NB4 (cell line): ENCODE measurements around the gene SLC25A3.
"Not testable (repeated sequence)": the region's sequence is repeated elsewhere in the genome, so short reads cannot be mapped to it uniquely, and the experiment has no call there.

Experiments
- DNase-seq: peaks from one replicate; pipeline ENCODE4 v3.0.0; 2010; ENCODE audit warnings: low read depth
- H3K4me3 ChIP-seq: one replicate; pipeline ENCODE4 v1.5.1; 2011; ENCODE audit warnings: mild to moderate bottlenecking, low read depth, low read length, moderate library complexity
- MYC ChIP-seq: IDR thresholded peaks from 2 replicates; pipeline ENCODE4 v1.6.1; 2011; ENCODE audit warnings: low read depth, low read length
- POLR2A ChIP-seq: IDR thresholded peaks from 2 replicates; pipeline ENCODE4 v1.6.1; 2011; ENCODE audit warnings: mild to moderate bottlenecking; ENCODE audit not compliant: insufficient read length; ENCODE audit errors: extremely low read depth
- TF ChIP-seq, protein P1 (sequence below): IDR thresholded peaks from 2 replicates; pipeline ENCODE4 v1.6.1; 2011; ENCODE audit warnings: low read depth, low read length
- TF ChIP-seq, protein P2 (sequence below): IDR thresholded peaks from one replicate; pipeline ENCODE4 v1.5.1; 2012; ENCODE audit warnings: low read depth, low read length

SLC25A3 gene

DNA sequence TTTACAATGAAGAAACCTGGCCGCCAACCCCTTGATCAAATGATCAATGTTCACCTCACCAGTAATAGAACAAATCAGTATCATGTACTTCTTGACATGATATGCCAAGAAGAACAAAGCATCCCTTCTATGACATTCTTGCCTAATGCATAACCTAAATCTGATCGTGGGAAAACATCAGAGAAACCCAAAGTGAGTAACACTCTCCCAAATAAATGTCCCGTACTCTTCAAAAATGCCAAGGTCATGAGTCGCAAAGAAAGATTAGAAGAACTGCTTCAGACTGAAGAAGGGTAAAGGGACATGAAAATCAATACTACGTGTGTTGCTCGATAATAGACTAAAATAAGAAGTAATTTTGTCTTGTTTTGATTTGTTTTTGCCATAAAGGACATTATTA, 11.4 kb upstream of the SLC25A3 start:
- H3K4me3 ChIP-seq, result no peak overlapping the region
- DNase-seq, result no peak
- TF ChIP-seq, protein P1, sequence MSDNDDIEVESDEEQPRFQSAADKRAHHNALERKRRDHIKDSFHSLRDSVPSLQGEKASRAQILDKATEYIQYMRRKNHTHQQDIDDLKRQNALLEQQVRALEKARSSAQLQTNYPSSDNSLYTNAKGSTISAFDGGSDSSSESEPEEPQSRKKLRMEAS, result no peak
- TF ChIP-seq POLR2A, result no peak

DNA sequence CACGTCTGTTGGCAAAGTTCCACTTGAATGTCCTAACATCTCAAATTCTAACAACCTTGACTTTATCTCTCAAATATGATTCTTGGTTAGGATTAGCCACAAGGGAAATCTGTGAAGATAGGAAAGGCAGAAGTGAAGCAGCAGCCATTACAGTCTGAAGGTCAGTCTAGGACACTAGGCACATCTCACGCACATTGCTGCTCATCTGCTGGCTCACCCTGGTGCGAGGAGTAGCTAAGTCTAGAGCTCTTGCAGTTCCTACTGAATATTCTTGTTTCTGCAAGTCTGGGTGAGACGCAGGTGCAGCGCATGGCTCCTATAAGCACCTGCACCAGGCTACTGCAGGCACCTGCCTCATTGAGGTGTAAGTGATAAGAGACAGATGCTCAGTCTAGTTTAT, 6.4 kb upstream of the SLC25A3 start:
- DNase-seq, result no peak
- H3K4me3 ChIP-seq, result no peak overlapping the region
- TF ChIP-seq, protein P2, sequence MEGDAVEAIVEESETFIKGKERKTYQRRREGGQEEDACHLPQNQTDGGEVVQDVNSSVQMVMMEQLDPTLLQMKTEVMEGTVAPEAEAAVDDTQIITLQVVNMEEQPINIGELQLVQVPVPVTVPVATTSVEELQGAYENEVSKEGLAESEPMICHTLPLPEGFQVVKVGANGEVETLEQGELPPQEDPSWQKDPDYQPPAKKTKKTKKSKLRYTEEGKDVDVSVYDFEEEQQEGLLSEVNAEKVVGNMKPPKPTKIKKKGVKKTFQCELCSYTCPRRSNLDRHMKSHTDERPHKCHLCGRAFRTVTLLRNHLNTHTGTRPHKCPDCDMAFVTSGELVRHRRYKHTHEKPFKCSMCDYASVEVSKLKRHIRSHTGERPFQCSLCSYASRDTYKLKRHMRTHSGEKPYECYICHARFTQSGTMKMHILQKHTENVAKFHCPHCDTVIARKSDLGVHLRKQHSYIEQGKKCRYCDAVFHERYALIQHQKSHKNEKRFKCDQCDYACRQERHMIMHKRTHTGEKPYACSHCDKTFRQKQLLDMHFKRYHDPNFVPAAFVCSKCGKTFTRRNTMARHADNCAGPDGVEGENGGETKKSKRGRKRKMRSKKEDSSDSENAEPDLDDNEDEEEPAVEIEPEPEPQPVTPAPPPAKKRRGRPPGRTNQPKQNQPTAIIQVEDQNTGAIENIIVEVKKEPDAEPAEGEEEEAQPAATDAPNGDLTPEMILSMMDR, result no peak
- TF ChIP-seq, protein P1, result no peak

DNA sequence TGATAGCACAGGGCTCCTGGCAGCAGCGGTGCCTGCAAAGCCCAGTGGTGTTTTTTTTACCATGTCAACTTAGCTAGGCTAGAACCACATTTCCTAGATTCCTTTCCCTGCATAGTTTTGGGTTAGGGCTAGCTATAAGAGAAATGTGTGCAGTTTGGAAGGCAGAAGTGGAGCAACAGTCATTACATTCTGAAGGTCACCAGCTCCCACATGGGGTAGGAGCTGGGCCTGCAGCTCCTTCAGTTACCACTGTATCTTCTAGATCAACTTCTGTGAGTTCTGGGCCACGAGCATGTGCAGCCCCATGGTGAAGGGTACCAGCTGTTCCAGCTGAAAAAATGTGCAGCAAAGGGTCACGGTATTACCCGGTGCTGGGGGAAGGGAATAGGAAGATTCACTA, 2.3 kb upstream of the SLC25A3 start:
- TF ChIP-seq, protein P2, result peak; percentile 14
- TF ChIP-seq MYC (no peak), POLR2A (no peak)
- TF ChIP-seq, protein P1, result peak; percentile 39; the same call in 1 of the 2 replicates
- DNase-seq, result peak; percentile 58
- H3K4me3 ChIP-seq, result no peak overlapping the region

DNA sequence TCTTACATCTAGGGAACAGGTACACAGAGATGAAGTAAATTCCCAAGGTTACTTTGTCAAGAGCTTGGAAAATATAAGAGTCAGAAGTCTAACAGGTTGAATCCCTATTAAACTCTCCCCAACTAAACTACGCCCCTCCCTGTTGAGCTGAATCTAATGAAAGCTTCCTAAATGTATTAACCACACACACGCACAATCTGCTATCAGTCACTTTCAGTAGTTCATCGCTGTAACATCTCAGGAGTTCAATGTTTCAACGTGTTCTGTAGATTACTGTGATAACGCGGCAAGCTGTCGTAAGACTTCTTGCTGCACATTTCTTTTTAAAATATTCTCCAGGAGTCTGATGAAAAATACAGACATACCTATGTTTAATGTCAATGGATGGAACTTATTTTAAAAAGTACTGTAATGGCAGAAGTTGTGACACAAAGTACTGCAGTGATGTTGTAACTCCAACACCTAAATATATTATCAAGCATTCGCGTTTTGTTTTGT, 612 bp upstream of the SLC25A3 start:
- DNase-seq, result peak; percentile 48
- TF ChIP-seq MYC (no peak), POLR2A (no peak)
- TF ChIP-seq, protein P2, result no peak
- TF ChIP-seq, protein P1, result no peak
- H3K4me3 ChIP-seq, result peak overlapping the region; percentile 62

DNA sequence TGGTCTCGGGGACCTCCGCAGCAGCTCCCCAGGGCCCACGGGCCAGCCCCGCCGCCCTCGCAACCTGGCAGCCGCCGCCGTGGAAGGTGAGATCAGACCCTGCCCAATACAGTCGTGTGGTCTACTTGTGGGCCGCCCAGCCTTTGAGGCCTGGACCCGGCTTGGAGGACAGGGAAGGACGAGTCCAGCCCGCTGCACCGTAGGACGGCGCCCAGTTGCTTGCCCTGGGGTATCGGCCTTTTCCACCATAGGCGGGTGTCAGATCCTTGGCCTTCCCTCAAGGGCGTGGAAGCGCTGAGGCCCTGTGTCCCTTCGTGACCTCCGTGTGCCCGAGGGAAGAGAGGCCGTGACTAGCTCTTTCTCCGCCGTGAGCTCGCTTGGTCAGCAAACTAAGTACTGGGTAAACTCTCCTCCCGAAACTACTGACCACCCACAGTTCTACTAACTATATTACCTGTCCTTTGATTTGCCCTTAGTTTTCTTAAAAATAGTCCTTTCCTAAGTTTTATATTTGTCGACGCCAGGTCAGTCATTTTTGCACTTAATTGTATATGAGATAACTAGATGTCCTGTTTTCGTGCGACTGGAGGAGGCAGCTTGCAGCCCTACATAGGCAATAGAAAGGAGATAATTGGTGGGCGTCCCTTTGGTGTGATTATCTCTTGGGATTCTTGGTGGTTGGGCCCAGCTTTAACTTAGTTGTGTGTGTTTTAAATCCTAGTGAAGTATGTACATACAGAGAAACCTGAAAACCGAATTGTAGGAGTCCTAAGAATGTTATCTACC, 757 bp downstream of the SLC25A3 start:
- peak overlapping the region; percentile 96 for H3K4me3 ChIP-seq
- TF ChIP-seq, protein P2, result no peak
- TF ChIP-seq MYC, result no peak
- TF ChIP-seq, protein P1, result no peak
- TF ChIP-seq POLR2A, result no peak
- DNase-seq, result peak; percentile 47

DNA sequence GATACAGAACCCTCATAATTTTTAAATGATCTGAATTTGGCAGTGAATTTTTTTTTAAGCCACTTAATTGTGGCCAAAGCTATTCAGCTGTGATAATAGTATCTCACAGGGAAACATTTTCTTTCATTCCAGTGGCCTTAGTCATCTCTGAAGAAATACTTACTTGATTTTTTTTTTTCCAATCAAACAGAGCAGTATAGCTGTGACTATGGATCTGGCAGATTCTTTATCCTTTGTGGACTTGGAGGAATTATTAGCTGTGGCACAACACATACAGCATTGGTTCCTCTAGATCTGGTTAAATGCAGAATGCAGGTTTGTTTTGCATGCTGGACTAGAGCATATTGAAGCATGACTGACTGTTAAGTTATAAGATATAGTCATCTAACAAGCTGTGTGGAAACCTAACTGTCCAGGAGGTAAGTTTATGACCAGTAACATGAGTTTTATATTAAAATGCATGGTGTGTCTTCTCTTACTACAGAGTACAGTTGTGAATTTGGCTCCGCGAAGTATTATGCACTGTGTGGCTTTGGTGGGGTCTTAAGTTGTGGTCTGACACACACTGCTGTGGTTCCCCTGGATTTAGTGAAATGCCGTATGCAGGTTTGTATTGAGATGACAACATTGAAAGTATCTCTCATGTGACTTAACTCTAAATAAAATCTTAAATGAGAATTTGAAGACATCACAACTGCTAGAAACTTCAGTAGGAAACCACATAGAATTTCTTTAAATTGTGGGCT, 1.9 kb downstream of the SLC25A3 start:
- peak; percentile 32 for DNase-seq
- H3K4me3 ChIP-seq, result peak overlapping the region; percentile 96
- TF ChIP-seq, protein P1, result no peak
- TF ChIP-seq, protein P2, result no peak
- TF ChIP-seq MYC (no peak), POLR2A (no peak)

DNA sequence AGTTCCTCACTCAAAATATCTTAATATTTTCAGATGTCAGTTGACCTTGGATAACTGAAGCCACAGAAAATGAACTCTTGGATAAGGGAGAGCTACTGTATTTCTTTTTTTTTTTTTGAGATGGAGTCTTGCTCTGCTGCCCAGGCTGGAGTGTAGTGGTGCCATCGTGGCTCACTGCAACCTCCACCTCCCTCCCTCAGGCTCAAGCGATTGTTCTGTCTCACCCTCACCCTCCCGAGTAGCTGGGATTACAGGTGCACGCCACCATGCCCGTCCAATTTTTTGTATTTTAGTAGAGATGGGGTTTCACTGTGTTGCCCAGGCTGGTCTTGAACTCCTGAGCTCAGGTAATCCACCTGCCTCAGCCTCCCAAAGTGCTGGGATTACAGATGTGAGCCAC, 3.8 kb downstream of the SLC25A3 start:
- peak overlapping the region; percentile 96 for H3K4me3 ChIP-seq

More for the DNA sequence above, 3.8 kb downstream of the SLC25A3 start:
- not testable (repeated sequence) for DNase-seq
